Retinal pigment epithelial cell (primary cell): ENCODE data around the gene POLD4.

Experiments
- DNase-seq: peaks from one replicate; pipeline ENCODE4 v3.0.0-alpha.2; 2010; ENCODE audit warnings: low read depth
- H3K4me3 ChIP-seq: 2 replicates; pipeline ENCODE4 v1.5.1; 2011; ENCODE audit warnings: mild to moderate bottlenecking, low read length, control low read depth, moderate library complexity
- CTCF ChIP-seq: conservative IDR thresholded peaks from 2 replicates; pipeline ENCODE4 v1.5.1; 2011; ENCODE audit warnings: low read depth, low read length, control low read depth, inconsistent platforms

The POLD4 gene

DNA sequence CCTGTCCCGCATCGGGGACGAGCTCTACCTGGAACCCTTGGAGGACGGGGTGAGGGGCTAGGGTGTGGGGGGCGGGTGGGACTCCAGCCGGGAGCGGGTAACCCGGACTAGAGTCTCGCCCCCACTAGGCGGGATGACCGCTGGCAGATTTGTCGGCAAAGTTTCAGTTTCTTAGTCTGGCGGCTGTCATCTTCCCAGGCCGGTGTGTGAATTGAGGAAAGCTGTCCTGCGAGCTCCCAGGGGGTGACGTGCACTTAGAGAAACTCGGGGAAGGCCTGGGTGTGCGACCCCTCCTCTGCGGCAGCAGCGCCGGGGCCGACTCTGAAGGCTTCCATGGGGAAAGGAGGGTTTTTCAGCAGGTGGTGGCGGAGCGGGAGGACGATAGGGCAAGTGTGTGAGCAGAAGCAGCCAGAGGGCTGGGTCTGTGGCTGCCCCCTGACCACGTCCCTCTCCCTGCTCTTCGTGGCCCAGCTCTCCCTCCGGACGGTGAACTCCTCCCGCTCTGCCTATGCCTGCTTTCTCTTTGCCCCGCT lies 38.9 kb upstream of the POLD4 start:
- no peak for DNase-seq
- peak overlapping the region; percentile 62 for H3K4me3 ChIP-seq
- no peak for TF ChIP-seq CTCF

- peak within 1 kb of the TSS; percentile 62 for H3K4me3 ChIP-seq
- no peak for TF ChIP-seq CTCF
- peak; percentile 76 for DNase-seq
Observed at GRCh38 chr11:67391304-67392182, 38.2 kb upstream of the POLD4 start, which contains the start of gene RAD9A. RAD9A (plus strand) TSS chr11:67391986; CDS start chr11:67392045, 59 bp downstream.

- H3K4me3 ChIP-seq: peak overlapping the region; percentile 62
- TF ChIP-seq CTCF: no peak
- no peak for DNase-seq
Observed at GRCh38 chr11:67390947-67391303, 37.6 kb upstream of the POLD4 start.

- TF ChIP-seq CTCF: peak; percentile 85
- no peak for DNase-seq
- no peak overlapping the region for H3K4me3 ChIP-seq
Observed at GRCh38 chr11:67389477-67389876, 36.1 kb upstream of the POLD4 start.

- DNase-seq: no peak
- H3K4me3 ChIP-seq: no peak overlapping the region
- TF ChIP-seq CTCF: no peak
Observed at GRCh38 chr11:67387518-67387917, 34.2 kb upstream of the POLD4 start.

GRCh38 chr11:67387069-67387468 lies 33.7 kb upstream of the POLD4 start:
- no peak overlapping the region for H3K4me3 ChIP-seq
- no peak for TF ChIP-seq CTCF
- DNase-seq: no peak

DNA sequence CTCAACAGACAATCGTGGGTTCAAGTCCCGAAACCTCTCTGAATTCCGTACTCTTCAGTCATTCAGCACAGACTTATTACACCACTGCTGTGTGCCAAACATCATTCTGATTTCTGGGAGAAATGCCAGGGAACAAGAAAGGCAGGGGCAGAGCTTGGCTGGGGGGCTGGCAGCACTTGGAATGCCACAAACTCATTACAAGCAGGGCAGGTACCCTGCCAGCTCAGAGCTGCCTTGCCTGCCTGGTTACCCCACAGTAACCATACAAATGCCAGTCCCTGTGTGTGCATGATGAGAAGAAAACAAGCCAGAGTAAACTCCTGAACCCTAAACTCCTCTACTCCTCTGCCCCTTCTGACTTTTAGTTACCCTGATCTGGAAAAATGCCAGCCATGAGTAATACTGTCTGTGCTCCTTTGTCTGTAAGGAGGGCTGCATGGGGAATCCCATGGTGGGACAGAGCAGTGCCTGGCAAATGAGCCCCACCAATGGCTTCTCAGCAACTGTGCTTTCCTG lies 31.6 kb upstream of the POLD4 start:
- no peak for DNase-seq
- no peak for TF ChIP-seq CTCF
- no peak overlapping the region for H3K4me3 ChIP-seq
